NT2/D1 (cell line): ENCODE results near the gene PRKCB.
"Not testable (repeated sequence)": the region's sequence is repeated elsewhere in the genome, so short reads cannot be mapped to it uniquely, and the experiment has no call there.

Source experiments
- DNase-seq: peaks from one replicate; pipeline ENCODE4 v3.0.0-alpha.2; 2011; ENCODE audit warnings: low read depth, low spot score
- H3K27me3 ChIP-seq: 2 replicates; pipeline ENCODE4 v1.6.0; 2011; ENCODE audit warnings: mild to moderate bottlenecking; ENCODE audit not compliant: insufficient read length, insufficient read depth
- H3K36me3 ChIP-seq: 2 replicates; pipeline ENCODE4 v1.6.1; 2011; ENCODE audit warnings: mild to moderate bottlenecking, low read length, mixed read lengths; ENCODE audit not compliant: insufficient read depth, insufficient read length
- H3K4me1 ChIP-seq: 2 replicates; pipeline ENCODE4 v1.5.1; 2011; ENCODE audit not compliant: insufficient read depth, insufficient read length
- H3K4me3 ChIP-seq: 2 replicates; pipeline ENCODE4 v1.5.1; 2011; ENCODE audit warnings: low read depth; ENCODE audit not compliant: insufficient read length
- H3K9ac ChIP-seq: 2 replicates; pipeline ENCODE4 v1.6.0; 2011; ENCODE audit warnings: low read depth; ENCODE audit not compliant: insufficient read length
- H3K9me3 ChIP-seq: 2 replicates; pipeline ENCODE4 v1.5.1; 2011; ENCODE audit warnings: mild to moderate bottlenecking, low read length; ENCODE audit not compliant: insufficient read depth
- SUZ12 ChIP-seq: IDR thresholded peaks from 2 replicates; pipeline ENCODE4 v1.6.1; 2011; ENCODE audit not compliant: insufficient read length, insufficient read depth; ENCODE audit errors: extremely low read depth
- YY1 ChIP-seq: IDR thresholded peaks from 2 replicates; pipeline ENCODE4 v1.6.1; 2011; ENCODE audit not compliant: insufficient read length, insufficient read depth
- ZNF274 ChIP-seq: IDR thresholded peaks from 2 replicates; pipeline ENCODE4 v1.6.1; 2011; ENCODE audit warnings: mild to moderate bottlenecking, low read depth, low read length

Gene PRKCB

DNA sequence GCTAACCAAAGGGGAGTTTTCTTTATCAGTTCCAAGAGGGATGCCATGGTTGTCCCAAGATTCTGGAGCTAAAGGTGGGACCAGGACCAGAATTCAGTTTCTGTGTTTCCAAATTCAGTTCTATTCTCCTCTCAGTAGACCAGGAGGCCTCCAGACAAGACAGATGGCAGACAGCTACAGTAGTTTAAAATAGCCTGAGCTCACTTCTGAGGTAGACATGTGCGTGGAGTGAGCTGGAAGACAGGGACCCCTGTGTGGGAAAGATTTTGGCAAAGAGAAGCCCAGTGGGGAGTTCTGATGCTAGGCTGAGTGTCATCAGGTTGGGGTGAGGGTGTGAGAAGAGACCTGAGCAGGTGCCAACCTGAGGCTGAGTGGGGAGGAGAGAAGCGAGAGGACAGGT, 95.4 kb downstream of the PRKCB start:
- TF ChIP-seq YY1 (no peak), SUZ12 (no peak), ZNF274 (no peak)
- Histone ChIP-seq H3K4me3 (no peak overlapping the region), H3K9ac (no peak overlapping the region), H3K27me3 (no peaks in the 10 kb centered on the region), H3K4me1 (no peaks in the 10 kb centered on the region), H3K9me3 (no peaks in the 10 kb centered on the region), H3K36me3 (no peaks in the 10 kb centered on the region)
- DNase-seq = no peak

- DNase-seq, H3K9me3 ChIP-seq, H3K9ac ChIP-seq, H3K4me3 ChIP-seq, H3K4me1 ChIP-seq, H3K36me3 ChIP-seq, H3K27me3 ChIP-seq: not testable (repeated sequence)
Measured at GRCh38 chr16:23933650-23934049, 97.9 kb downstream of the PRKCB start.

- Histone ChIP-seq H3K9ac (no peak overlapping the region), H3K9me3 (no peaks in the 10 kb centered on the region), H3K27me3 (no peaks in the 10 kb centered on the region), H3K4me1 (no peaks in the 10 kb centered on the region), H3K4me3 (no peak overlapping the region), H3K36me3 (no peaks in the 10 kb centered on the region)
- DNase-seq = no peak
- TF ChIP-seq YY1 (no peak), SUZ12 (no peak), ZNF274 (no peak)
Measured at GRCh38 chr16:23934610-23935236, 98.9 kb downstream of the PRKCB start.

DNA sequence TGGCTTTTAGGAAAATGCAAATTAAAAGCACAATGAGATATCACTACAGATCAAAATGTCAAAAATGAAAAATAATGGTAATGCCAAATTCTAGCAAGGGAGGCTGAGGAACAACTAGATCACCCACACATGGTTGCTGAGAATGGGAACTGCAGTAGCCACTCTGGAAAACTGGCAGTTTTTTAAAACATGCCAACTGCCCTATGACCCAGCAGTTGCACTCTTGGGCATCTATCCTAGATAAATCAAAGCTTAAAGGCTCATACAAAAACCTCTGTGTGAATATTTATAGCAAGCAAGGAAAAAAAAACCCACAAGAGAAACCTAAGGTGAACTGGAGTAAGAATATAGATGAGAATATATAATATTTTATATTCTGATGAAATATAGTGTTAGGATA, 104.3 kb downstream of the PRKCB start:
- Histone ChIP-seq H3K9me3 (no peaks in the 10 kb centered on the region), H3K4me3 (no peak overlapping the region), H3K4me1 (no peaks in the 10 kb centered on the region), H3K9ac (no peak overlapping the region), H3K36me3 (no peaks in the 10 kb centered on the region), H3K27me3 (no peaks in the 10 kb centered on the region)
- no peak for TF ChIP-seq ZNF274
- no peak for TF ChIP-seq SUZ12
- TF ChIP-seq YY1 = no peak
- no peak for DNase-seq

GRCh38 chr16:23941025-23941424, 105.2 kb downstream of the PRKCB start:
- H3K4me1 ChIP-seq = no peaks in the 10 kb centered on the region
- H3K4me3 ChIP-seq = no peak overlapping the region
- no peaks in the 10 kb centered on the region for H3K27me3 ChIP-seq
- no peak for DNase-seq
- no peaks in the 10 kb centered on the region for H3K9me3 ChIP-seq
- no peaks in the 10 kb centered on the region for H3K36me3 ChIP-seq
- H3K9ac ChIP-seq = no peak overlapping the region
- no peak for TF ChIP-seq YY1
- no peak for TF ChIP-seq SUZ12
- no peak for TF ChIP-seq ZNF274

GRCh38 chr16:23941963-23942564, 106.3 kb downstream of the PRKCB start:
- Histone ChIP-seq H3K9ac (no peak overlapping the region), H3K36me3 (no peaks in the 10 kb centered on the region), H3K9me3 (no peaks in the 10 kb centered on the region), H3K4me3 (no peak overlapping the region), H3K27me3 (no peaks in the 10 kb centered on the region), H3K4me1 (no peaks in the 10 kb centered on the region)
- DNase-seq = no peak
- no peak for TF ChIP-seq ZNF274

- Histone ChIP-seq H3K4me3 (no peak overlapping the region), H3K27me3 (no peaks in the 10 kb centered on the region)
- TF ChIP-seq SUZ12 (no peak), ZNF274 (no peak), YY1 (no peak)
Measured at GRCh38 chr16:23943604-23944003, 107.8 kb downstream of the PRKCB start.

More at GRCh38 chr16:23943604-23944003, 107.8 kb downstream of the PRKCB start:
- no peaks in the 10 kb centered on the region for H3K36me3 ChIP-seq
- H3K9ac ChIP-seq = no peak overlapping the region
- no peaks in the 10 kb centered on the region for H3K4me1 ChIP-seq
- H3K9me3 ChIP-seq = no peaks in the 10 kb centered on the region
- DNase-seq = no peak
